GM10248 (cell line): ENCODE results near the gene IFT81.

Experiments used
- CTCF ChIA-PET: fragments of 300-600 bp; sonication (Branson Sonifier 250); formaldehyde crosslinking; extraction: SDS; loops from one replicate; lab custom pipeline; 2021; ENCODE audit warnings: antibody characterized with exemption; lab: Yijun Ruan, JAX
- POLR2A ChIA-PET: fragments of 350-650 bp; sonication (Branson Sonifier 250); formaldehyde crosslinking; extraction: SDS; loops from one replicate; lab custom pipeline; 2020; ENCODE audit warnings: antibody characterized with exemption; lab: Yijun Ruan, JAX
- DNase-seq: peaks from one replicate; pipeline ENCODE4 v3.0.0; 2012; ENCODE audit errors: extremely low spot score
- TF ChIP-seq, protein P1 (sequence below): IDR thresholded peaks from 2 replicates; pipeline ENCODE4 v1.5.1; 2012; ENCODE audit warnings: mild to moderate bottlenecking, low read depth; ENCODE audit errors: extremely low read depth, missing control alignments, control extremely low read depth

The IFT81 gene

DNA sequence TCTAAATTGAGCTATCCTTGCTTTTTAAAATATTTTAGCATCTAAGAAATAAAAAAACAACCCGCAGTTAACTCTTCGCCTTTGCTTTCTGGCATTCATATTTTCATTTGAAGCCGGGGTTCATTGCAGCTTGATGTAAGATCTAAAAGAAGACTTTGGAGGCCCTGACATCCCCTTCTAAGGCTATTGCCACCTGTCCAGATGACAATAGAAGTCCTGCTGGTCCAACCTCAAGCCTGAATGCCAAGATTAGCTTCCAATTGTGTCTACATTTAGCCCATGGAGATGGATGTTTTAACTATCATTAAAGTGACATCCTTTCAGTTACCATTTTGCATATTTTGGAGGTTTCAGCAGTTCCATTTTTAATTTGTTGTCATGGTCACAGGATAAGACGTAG lies 105.3 kb downstream of the IFT81 start:
- CTCF ChIA-PET, result interaction anchor here (1.1 to 1.5 kb wide), 4 partner anchors 11 to 202 kb away, joined by 3 to 4 read pairs (median 4); no protein-coding TSS in a partner anchor
- POLR2A ChIA-PET, result no interaction called here
- TF ChIP-seq, protein P1, sequence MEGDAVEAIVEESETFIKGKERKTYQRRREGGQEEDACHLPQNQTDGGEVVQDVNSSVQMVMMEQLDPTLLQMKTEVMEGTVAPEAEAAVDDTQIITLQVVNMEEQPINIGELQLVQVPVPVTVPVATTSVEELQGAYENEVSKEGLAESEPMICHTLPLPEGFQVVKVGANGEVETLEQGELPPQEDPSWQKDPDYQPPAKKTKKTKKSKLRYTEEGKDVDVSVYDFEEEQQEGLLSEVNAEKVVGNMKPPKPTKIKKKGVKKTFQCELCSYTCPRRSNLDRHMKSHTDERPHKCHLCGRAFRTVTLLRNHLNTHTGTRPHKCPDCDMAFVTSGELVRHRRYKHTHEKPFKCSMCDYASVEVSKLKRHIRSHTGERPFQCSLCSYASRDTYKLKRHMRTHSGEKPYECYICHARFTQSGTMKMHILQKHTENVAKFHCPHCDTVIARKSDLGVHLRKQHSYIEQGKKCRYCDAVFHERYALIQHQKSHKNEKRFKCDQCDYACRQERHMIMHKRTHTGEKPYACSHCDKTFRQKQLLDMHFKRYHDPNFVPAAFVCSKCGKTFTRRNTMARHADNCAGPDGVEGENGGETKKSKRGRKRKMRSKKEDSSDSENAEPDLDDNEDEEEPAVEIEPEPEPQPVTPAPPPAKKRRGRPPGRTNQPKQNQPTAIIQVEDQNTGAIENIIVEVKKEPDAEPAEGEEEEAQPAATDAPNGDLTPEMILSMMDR, result no peak
- no peak for DNase-seq

DNA sequence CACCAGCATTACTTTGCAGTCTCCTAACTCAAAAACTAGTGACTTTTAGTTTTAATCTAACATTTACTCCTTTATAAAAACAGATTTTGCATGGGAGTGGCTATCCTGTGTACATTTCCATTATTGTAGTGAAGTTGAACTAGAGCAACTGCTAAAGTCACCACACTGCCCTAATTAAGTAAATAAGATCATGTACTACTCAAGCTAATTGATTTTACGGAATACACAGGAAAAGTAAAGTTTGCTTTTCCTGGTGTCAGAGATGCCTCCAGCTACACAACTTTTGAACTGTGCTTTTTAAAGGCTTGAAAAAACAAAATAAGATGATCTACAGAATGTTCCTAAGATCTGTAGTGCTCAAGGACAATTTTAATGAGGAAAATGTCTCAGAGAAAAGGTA lies 106.5 kb downstream of the IFT81 start:
- ChIA-PET CTCF (no interaction called here), POLR2A (no interaction called here)
- DNase-seq, result no peak
- TF ChIP-seq, protein P1, result no peak

DNA sequence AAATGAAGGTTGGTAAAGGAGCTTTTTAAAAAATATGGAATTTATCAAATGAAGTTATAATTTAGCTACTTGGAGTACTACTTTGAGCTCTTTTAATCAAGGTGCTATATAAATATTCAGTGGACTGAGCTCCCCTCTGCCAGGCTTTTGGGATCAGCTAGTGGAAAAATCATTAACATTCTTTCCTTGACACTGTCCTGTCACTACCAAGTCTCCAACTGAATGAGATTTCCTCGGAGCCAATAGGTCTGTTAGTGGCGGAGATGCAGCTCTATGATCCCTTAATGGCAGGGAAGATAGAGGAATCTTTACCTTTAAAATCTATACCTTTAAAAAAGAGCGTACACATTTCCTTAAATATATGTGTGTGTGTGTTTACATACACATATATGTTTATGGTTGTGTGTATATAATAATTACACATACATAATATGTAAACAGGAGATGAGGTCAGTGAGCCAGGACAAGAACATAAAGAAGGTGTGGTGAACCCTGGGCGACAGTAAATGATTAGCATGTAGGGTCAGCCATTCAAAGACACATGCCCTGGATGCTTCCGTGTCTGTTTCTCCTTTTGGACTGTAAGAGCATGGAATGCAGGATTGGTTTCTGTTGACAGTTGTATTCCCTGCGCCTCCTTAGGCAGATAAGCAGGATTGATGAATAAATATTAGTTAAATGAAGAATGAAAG lies 109.2 kb downstream of the IFT81 start:
- ChIA-PET CTCF (interaction anchor here (1.0 to 2.4 kb wide), 7 partner anchors 8 to 24 kb away, joined by 3 to 10 read pairs (median 3); no protein-coding TSS in a partner anchor), POLR2A (no interaction called here)
- TF ChIP-seq, protein P1, result no peak
- DNase-seq, result no peak

DNA sequence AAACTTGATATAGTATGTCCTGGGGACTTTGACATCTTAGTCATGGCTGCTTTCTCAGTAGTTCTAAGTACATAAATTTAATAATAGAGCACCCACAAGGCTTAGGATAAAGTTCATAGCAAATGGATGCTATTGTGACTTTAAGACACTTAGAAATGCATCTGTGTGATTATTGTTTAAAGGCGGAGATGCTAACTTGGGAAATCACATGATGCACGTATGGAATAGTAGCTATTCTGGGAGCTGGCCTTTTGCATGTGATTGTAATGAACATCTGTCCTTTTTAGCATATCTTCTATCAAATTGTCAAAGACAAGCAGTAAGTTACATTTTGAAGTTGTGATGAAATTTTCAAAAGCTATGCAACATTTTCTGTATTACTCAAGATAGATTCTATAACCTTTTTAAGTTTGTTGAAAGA lies 110.2 kb downstream of the IFT81 start:
- CTCF ChIA-PET, result interaction anchor here (2.4 kb wide), 1 partner anchor 13 kb away, joined by 10 read pairs; no protein-coding TSS in a partner anchor
- no peak for DNase-seq
- POLR2A ChIA-PET, result no interaction called here
- TF ChIP-seq, protein P1, result no peak

DNA sequence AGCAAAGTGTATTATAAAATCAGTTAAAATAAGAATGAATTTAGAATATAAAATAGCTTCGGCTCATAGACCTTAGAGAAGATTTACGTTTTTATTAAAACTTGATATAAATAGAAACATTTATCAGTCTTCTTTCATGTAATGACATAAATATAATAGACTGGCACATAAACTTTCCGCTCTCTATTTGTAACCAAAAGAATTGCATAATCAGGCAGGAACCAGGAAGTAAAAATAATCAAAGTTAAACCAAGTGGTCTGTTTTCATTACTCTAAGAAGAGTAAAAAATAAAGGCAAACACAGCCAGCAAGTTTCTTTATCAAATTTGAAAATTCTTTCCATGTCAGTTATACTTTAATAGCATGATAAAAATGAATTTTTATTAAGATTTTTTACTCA lies 110.6 kb downstream of the IFT81 start:
- TF ChIP-seq, protein P1, result no peak
- POLR2A ChIA-PET, result no interaction called here
- CTCF ChIA-PET, result interaction anchor here (2.4 kb wide), 1 partner anchor 13 kb away, joined by 10 read pairs; no protein-coding TSS in a partner anchor
- no peak for DNase-seq

DNA sequence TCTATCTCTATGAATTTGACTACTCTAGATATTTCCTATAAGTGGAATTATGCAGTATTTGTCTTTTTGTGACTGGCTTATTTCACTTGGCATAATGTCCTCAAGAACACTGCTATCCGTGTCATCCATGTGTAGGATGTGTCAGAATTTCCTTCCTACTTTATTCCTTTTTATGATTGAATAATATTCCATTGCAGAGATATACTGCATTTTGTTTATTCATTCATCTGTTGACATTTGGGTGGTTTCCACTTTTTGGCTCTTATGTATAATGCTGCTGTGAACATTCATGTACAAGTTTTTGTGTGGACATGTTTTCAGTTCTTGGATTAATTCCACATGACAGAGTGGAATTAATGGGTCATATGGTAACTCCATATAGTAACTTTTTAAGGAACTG lies 111.2 kb downstream of the IFT81 start:
- ChIA-PET POLR2A (no interaction called here), CTCF (no interaction called here)
- no peak for DNase-seq
- TF ChIP-seq, protein P1, result no peak

DNA sequence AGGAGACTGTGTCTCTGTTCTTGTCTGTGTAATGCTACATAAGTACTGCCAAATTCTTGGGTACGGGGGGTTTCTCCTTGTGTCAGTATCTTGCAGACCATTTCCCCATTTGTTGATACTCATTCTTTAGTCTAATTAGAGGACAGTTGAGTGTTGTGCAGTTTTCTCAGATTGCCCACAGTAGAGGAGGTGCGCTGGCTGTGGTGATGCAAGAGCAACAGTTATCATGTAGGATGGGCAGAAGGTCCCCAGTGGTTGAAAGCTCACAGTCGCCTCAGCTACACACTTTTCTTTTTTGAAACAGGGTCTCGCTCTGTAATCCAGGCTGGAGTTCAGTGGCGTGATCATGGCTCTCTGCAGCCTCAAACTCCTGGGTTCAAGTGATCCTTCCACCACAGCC lies 119.1 kb downstream of the IFT81 start:
- ChIA-PET CTCF (interaction anchor here (1.4 kb wide), 1 partner anchor 39 kb away, joined by 3 read pairs; no protein-coding TSS in a partner anchor), POLR2A (no interaction called here)
- DNase-seq, result no peak
- TF ChIP-seq, protein P1, result no peak
